ENCODE measurements around the gene RPP21.

DNA sequence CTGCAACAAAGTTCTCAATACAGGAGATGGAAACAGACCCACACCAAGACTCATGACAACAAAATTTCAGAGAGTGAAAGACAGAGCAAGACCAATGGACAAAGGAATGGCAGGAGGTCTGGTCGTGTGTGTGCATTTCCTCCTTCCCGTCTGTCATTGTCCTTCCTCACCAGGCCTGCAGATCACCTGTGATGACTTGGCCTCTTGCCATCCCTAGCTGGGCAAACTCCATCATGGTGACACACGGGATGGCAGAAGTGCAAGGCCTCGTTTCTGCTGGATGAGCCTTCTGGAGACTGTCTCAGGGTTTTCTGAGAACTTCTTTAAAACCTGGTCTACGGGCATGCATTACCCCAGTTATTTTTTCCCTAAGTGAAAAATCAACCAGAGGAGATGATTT is 49.2 kb downstream of the RPP21 start:
- TF ChIP-seq, protein P1, sequence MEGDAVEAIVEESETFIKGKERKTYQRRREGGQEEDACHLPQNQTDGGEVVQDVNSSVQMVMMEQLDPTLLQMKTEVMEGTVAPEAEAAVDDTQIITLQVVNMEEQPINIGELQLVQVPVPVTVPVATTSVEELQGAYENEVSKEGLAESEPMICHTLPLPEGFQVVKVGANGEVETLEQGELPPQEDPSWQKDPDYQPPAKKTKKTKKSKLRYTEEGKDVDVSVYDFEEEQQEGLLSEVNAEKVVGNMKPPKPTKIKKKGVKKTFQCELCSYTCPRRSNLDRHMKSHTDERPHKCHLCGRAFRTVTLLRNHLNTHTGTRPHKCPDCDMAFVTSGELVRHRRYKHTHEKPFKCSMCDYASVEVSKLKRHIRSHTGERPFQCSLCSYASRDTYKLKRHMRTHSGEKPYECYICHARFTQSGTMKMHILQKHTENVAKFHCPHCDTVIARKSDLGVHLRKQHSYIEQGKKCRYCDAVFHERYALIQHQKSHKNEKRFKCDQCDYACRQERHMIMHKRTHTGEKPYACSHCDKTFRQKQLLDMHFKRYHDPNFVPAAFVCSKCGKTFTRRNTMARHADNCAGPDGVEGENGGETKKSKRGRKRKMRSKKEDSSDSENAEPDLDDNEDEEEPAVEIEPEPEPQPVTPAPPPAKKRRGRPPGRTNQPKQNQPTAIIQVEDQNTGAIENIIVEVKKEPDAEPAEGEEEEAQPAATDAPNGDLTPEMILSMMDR (IDR thresholded peaks at IDR 0.05), result no peak
- TF ChIP-seq EZH2 (IDR thresholded peaks at IDR 0.05; ENCODE audit: borderline replicate concordance, insufficient read depth, low read depth, low read length, poor library complexity, severe bottlenecking), result no peak
